ENCODE results near the gene NPDC1. TPM values are rescaled to one million over a fixed set of nuclear protein-coding genes. Genes with fewer than 3 reads are reported as not detected.

NPDC1 gene
- total RNA-seq, 1 experiment from 2014 or later = 25.4 TPM

DNA sequence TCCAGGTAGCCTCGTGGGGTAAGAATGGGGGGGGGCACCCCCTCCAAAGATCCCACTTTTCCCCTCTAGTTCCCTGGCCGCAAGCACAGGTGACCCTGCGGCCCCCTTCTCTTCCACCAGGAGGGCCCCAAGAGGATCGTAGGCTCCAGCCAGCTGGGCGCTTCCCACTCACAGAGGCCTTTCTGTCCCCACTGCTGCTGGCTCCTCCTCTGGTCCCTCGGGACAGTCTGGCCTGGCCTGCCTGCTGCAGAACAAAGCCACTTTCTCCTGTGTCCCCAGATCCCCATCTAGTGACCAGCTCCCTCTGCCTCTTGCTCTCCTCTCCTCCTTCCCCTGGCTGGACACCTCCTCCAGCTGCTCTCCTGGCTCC, 24.9 kb upstream of the NPDC1 start:
- intact Hi-C loops (cut with micrococcal nuclease) = loop anchor here (1.0 kb wide), 1 partner anchor 15 kb away; the partner anchor contains the start of gene MAN1B1
- ChIA-PET CTCF (interaction anchor here (0.5 to 1.2 kb wide), 6 partner anchors 12 to 520 kb away, joined by 3 to 12 read pairs (median 4); partner anchors contain the start of genes NPDC1 and ZMYND19), POLR2A (ENCODE audit: unreplicated experiment) (no interaction called here)
- TF ChIP-seq EZH2phosphoT487 (IDR thresholded peaks at IDR 0.05; ENCODE audit: borderline replicate concordance, low read length) (no peak), EZH2 (IDR thresholded peaks at IDR 0.05; ENCODE audit: low read length, unreplicated experiment) (no peak)
- TF ChIP-seq, protein P1, sequence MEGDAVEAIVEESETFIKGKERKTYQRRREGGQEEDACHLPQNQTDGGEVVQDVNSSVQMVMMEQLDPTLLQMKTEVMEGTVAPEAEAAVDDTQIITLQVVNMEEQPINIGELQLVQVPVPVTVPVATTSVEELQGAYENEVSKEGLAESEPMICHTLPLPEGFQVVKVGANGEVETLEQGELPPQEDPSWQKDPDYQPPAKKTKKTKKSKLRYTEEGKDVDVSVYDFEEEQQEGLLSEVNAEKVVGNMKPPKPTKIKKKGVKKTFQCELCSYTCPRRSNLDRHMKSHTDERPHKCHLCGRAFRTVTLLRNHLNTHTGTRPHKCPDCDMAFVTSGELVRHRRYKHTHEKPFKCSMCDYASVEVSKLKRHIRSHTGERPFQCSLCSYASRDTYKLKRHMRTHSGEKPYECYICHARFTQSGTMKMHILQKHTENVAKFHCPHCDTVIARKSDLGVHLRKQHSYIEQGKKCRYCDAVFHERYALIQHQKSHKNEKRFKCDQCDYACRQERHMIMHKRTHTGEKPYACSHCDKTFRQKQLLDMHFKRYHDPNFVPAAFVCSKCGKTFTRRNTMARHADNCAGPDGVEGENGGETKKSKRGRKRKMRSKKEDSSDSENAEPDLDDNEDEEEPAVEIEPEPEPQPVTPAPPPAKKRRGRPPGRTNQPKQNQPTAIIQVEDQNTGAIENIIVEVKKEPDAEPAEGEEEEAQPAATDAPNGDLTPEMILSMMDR (conservative IDR thresholded peaks at IDR 0.05; ENCODE audit: low read depth, low read length) = no peak
- Histone ChIP-seq H3K9me3 (ENCODE audit: low read length) (no peaks in the 10 kb centered on the region), H3K4me3 (ENCODE audit: low read length) (peak overlapping the region; percentile 84; the same call in 1 of the 2 replicates), H3K4me1 (ENCODE audit: insufficient read depth, low read length) (peaks cover 20% of the 10 kb centered on the region), H3K27ac (ENCODE audit: low read length) (no peak overlapping the region), H3K27me3 (ENCODE audit: low read length) (no peaks in the 10 kb centered on the region), H3K9ac (ENCODE audit: low read length) (peak overlapping the region; percentile 37), H3F3A (ENCODE audit: low read length, unreplicated experiment) (peaks cover 2% of the 10 kb centered on the region), H3K4me2 (ENCODE audit: low read length) (peak overlapping the region; percentile 80), H3K36me3 (ENCODE audit: low read depth, low read length) (no peaks in the 10 kb centered on the region), H3K9me2 (replicated peaks; ENCODE audit: low read length) (no peaks in the 10 kb centered on the region), H2AFZ (ENCODE audit: low read length) (peak overlapping the region; percentile 69), H3K79me2 (ENCODE audit: low read length) (peaks cover 30% of the 10 kb centered on the region), H4K20me1 (ENCODE audit: low read length) (peaks cover 13% of the 10 kb centered on the region; the same call in 1 of the 2 replicates)
- no TSS peak for BruUV-seq (replicated peaks)
- DNase-seq (no peak), ATAC-seq (peak; percentile 21)

DNA sequence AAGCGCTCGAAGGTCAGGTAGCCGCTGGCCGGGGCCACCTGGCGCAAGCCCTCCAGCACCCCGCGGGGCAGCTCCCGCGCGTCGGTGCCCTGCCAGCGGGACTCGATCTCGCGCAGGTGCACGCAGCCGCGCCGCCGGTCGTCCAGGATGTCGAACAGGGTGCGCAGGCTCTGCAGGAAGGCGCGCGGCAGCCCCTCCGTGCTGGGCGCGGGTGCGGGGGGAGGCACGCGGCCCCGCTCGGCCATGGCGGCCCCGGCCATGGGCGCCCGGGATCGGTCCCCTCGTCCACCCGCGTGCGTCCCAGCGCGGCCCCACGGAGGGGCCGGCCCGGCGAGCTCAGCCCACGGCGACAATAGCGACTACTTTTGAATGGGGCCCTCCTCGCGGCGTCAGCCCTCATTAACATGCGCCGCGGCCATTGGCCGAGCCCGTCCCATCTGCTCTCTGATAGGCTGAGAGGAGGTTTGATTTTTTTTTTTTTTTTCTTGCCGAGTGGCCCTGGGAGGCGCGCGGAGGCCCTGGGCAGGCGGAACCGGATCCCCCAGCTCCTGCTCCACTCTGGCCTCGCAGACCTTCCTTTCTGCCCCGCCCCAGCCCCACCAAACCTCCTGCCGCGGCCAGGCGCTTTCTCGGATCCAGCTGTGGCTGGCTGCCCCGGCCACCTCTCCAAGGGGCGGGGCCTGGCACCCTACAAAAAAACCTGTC, 24.4 kb upstream of the NPDC1 start, which contains the start of gene SAPCD2:
Gene SAPCD2 (minus strand): TSS at position 357 of the 705 bp plus-strand sequence. CDS start 97 bp downstream, at position 260.
- ATAC-seq (peak; percentile 82), DNase-seq (peak; percentile 88)
- no peaks in the 10 kb centered on the region for H3K27me3 ChIP-seq (ENCODE audit: low read length)
- H3K9ac ChIP-seq (ENCODE audit: low read length) = peak within 1 kb of the TSS; percentile 47
- H3K36me3 ChIP-seq (ENCODE audit: low read depth, low read length) = no peaks in the 10 kb centered on the region
- POLR2A ChIA-PET (ENCODE audit: unreplicated experiment) = interaction anchor here (0.7 kb wide), 1 partner anchor 121 kb away, joined by 10 read pairs; no protein-coding TSS in a partner anchor
- H3K9me3 ChIP-seq (ENCODE audit: low read length) = no peaks in the 10 kb centered on the region
- intact Hi-C loops (cut with micrococcal nuclease) = loop anchor here (1.0 kb wide), 1 partner anchor 16 kb away; the partner anchor contains the start of gene MAN1B1
- TF ChIP-seq EZH2phosphoT487 (IDR thresholded peaks at IDR 0.05; ENCODE audit: borderline replicate concordance, low read length) (no peak), EZH2 (IDR thresholded peaks at IDR 0.05; ENCODE audit: low read length, unreplicated experiment) (no peak)
- TF ChIP-seq, protein P1 (conservative IDR thresholded peaks at IDR 0.05; ENCODE audit: low read depth, low read length) = no peak
- peaks cover 20% of the 10 kb centered on the region for H3K4me1 ChIP-seq (ENCODE audit: insufficient read depth, low read length)
- no peaks in the 10 kb centered on the region for H3K9me2 ChIP-seq (replicated peaks; ENCODE audit: low read length)
- peaks cover 2% of the 10 kb centered on the region for H3F3A ChIP-seq (ENCODE audit: low read length, unreplicated experiment)
- H3K79me2 ChIP-seq (ENCODE audit: low read length) = peaks cover 30% of the 10 kb centered on the region
- CTCF ChIA-PET = interaction anchor here (0.5 to 1.2 kb wide), 5 partner anchors 21 to 520 kb away, joined by 3 to 12 read pairs (median 4); partner anchors contain the start of genes NPDC1 and ZMYND19
- BruUV-seq (replicated peaks) = no TSS peak
- H2AFZ ChIP-seq (ENCODE audit: low read length) = peak within 1 kb of the TSS; percentile 69
- H3K4me2 ChIP-seq (ENCODE audit: low read length) = peak within 1 kb of the TSS; percentile 95
- H3K27ac ChIP-seq (ENCODE audit: low read length) = no peak within 1 kb of the TSS
- H3K4me3 ChIP-seq (ENCODE audit: low read length) = peak within 1 kb of the TSS; percentile 84
- peaks cover 13% of the 10 kb centered on the region; the same call in 1 of the 2 replicates for H4K20me1 ChIP-seq (ENCODE audit: low read length)
